ENCODE results near the gene FILIP1L. TPM values are rescaled to one million over a fixed set of nuclear protein-coding genes. Genes with fewer than 3 reads are reported as not detected.

FILIP1L gene
- total and polyA plus RNA-seq, 2 of the 13 experiments (the other 11 are each of a cell fraction or from before 2014, with no cell fraction given) = 8.1 to 187 TPM

DNA sequence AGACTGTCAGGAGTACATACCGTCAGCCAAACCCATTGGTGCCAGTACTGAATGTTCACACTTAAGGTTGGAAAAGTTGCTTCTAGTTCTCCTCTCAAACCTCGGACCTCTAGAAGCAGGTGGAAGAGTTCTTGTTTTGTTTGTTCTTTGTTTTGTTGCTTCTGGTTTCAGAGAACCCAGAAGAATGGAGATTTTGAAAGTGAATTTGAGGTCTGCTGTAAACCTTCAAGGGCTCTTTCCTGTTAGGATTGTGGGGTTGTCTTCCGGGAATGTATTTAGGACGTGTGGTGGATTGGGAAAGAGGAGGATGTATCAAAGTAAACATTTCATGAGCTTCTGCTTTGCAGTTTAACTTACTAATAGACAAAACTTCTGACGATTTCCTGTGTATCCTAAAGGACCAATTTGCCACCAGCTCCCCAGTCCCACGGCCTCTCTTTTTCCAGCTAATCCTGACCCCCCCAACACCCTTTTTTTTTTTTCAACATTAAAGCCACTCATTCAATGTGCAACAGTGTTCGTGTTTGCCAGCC lies 50.3 kb downstream of the FILIP1L start (continued):
- TF ChIP-seq, protein P1, sequence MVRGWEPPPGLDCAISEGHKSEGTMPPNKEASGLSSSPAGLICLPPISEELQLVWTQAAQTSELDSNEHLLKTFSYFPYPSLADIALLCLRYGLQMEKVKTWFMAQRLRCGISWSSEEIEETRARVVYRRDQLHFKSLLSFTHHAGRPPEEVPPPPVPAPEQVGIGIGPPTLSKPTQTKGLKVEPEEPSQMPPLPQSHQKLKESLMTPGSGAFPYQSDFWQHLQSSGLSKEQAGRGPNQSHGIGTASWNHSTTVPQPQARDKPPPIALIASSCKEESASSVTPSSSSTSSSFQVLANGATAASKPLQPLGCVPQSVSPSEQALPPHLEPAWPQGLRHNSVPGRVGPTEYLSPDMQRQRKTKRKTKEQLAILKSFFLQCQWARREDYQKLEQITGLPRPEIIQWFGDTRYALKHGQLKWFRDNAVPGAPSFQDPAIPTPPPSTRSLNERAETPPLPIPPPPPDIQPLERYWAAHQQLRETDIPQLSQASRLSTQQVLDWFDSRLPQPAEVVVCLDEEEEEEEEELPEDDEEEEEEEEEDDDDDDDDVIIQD (CRISPR knock-in tag; IDR thresholded peaks at IDR 0.05; ENCODE audit: low read depth) = peak; percentile 70; the same call in 1 of the 2 replicates
- TF ChIP-seq ZNF879 (CRISPR knock-in tag; IDR thresholded peaks at IDR 0.05) (no peak), ZSCAN31 (CRISPR knock-in tag; IDR thresholded peaks at IDR 0.05; ENCODE audit: low read depth) (peak; percentile 42; the same call in 1 of the 2 replicates), TAF1 (CRISPR knock-in tag; IDR thresholded peaks at IDR 0.05) (no peak), ZNF672 (CRISPR knock-in tag; IDR thresholded peaks at IDR 0.05) (no peak), CC2D1A (CRISPR knock-in tag; IDR thresholded peaks at IDR 0.05) (no peak), REXO4 (CRISPR knock-in tag; IDR thresholded peaks at IDR 0.05; ENCODE audit: borderline replicate concordance) (no peak), ZNF20 (CRISPR knock-in tag; IDR thresholded peaks at IDR 0.05) (no peak), ATM (IDR thresholded peaks at IDR 0.05; ENCODE audit: borderline replicate concordance) (no peak), HNF4A (CRISPR knock-in tag; IDR thresholded peaks at IDR 0.05) (peak; percentile 23; the same call in 1 of the 2 replicates), ZKSCAN5 (CRISPR knock-in tag; IDR thresholded peaks at IDR 0.05) (no peak), RXRA (CRISPR knock-in tag; IDR thresholded peaks at IDR 0.05) (no peak; the same call in 1 of the 2 replicates), FOXM1 (CRISPR knock-in tag; IDR thresholded peaks at IDR 0.05) (no peak), NFATC3 (CRISPR knock-in tag; IDR thresholded peaks at IDR 0.05) (no peak), YEATS4 (CRISPR knock-in tag; IDR thresholded peaks at IDR 0.05; ENCODE audit: borderline replicate concordance) (0 out of 2 replicates have a peak, but pooled peaks have one; percentile 35), CENPX (CRISPR knock-in tag; IDR thresholded peaks at IDR 0.05) (no peak)
- TF ChIP-seq, protein P2, sequence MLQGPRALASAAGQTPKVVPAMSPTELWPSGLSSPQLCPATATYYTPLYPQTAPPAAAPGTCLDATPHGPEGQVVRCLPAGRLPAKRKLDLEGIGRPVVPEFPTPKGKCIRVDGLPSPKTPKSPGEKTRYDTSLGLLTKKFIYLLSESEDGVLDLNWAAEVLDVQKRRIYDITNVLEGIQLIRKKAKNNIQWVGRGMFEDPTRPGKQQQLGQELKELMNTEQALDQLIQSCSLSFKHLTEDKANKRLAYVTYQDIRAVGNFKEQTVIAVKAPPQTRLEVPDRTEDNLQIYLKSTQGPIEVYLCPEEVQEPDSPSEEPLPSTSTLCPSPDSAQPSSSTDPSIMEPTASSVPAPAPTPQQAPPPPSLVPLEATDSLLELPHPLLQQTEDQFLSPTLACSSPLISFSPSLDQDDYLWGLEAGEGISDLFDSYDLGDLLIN (CRISPR knock-in tag; IDR thresholded peaks at IDR 0.05; ENCODE audit: borderline replicate concordance) = no peak
- TF ChIP-seq, protein P3, sequence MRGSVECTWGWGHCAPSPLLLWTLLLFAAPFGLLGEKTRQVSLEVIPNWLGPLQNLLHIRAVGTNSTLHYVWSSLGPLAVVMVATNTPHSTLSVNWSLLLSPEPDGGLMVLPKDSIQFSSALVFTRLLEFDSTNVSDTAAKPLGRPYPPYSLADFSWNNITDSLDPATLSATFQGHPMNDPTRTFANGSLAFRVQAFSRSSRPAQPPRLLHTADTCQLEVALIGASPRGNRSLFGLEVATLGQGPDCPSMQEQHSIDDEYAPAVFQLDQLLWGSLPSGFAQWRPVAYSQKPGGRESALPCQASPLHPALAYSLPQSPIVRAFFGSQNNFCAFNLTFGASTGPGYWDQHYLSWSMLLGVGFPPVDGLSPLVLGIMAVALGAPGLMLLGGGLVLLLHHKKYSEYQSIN (CRISPR knock-in tag; IDR thresholded peaks at IDR 0.05; ENCODE audit: borderline replicate concordance) = no peak
- TF ChIP-seq, protein P4, sequence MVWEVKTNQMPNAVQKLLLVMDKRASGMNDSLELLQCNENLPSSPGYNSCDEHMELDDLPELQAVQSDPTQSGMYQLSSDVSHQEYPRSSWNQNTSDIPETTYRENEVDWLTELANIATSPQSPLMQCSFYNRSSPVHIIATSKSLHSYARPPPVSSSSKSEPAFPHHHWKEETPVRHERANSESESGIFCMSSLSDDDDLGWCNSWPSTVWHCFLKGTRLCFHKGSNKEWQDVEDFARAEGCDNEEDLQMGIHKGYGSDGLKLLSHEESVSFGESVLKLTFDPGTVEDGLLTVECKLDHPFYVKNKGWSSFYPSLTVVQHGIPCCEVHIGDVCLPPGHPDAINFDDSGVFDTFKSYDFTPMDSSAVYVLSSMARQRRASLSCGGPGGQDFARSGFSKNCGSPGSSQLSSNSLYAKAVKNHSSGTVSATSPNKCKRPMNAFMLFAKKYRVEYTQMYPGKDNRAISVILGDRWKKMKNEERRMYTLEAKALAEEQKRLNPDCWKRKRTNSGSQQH (CRISPR knock-in tag; IDR thresholded peaks at IDR 0.05; ENCODE audit: low read depth) = no peak
- TF ChIP-seq, protein P5, sequence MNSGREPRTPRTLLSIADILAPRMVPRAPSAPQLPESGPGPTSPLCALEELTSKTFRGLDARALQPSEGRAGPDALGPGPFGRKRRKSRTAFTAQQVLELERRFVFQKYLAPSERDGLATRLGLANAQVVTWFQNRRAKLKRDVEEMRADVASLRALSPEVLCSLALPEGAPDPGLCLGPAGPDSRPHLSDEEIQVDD (CRISPR knock-in tag; IDR thresholded peaks at IDR 0.05; ENCODE audit: borderline replicate concordance) = no peak
- TF ChIP-seq, protein P6, sequence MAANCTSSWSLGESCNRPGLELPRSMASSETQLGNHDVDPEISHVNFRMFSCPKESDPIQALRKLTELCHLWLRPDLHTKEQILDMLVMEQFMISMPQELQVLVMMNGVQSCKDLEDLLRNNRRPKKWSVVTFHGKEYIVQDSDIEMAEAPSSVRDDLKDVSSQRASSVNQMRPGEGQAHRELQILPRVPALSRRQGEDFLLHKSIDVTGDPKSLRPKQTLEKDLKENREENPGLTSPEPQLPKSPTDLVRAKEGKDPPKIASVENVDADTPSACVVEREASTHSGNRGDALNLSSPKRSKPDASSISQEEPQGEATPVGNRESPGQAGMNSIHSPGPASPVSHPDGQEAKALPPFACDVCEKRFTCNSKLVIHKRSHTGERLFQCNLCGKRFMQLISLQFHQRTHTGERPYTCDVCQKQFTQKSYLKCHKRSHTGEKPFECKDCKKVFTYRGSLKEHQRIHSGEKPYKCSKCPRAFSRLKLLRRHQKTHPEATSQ (CRISPR knock-in tag; IDR thresholded peaks at IDR 0.05; ENCODE audit: borderline replicate concordance) = no peak
- TF ChIP-seq, protein P7, sequence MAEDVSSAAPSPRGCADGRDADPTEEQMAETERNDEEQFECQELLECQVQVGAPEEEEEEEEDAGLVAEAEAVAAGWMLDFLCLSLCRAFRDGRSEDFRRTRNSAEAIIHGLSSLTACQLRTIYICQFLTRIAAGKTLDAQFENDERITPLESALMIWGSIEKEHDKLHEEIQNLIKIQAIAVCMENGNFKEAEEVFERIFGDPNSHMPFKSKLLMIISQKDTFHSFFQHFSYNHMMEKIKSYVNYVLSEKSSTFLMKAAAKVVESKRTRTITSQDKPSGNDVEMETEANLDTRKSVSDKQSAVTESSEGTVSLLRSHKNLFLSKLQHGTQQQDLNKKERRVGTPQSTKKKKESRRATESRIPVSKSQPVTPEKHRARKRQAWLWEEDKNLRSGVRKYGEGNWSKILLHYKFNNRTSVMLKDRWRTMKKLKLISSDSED (CRISPR knock-in tag; IDR thresholded peaks at IDR 0.05) = no peak

Measured in HepG2 (cell line).